ENCODE data around the gene NDST4. TPM values are rescaled to one million over a fixed set of nuclear protein-coding genes. Genes with fewer than 3 reads are reported as not detected.

The NDST4 gene
- total and polyA plus RNA-seq, 12 donors, result 0.07 to 0.61 TPM; not detected in 10

DNA sequence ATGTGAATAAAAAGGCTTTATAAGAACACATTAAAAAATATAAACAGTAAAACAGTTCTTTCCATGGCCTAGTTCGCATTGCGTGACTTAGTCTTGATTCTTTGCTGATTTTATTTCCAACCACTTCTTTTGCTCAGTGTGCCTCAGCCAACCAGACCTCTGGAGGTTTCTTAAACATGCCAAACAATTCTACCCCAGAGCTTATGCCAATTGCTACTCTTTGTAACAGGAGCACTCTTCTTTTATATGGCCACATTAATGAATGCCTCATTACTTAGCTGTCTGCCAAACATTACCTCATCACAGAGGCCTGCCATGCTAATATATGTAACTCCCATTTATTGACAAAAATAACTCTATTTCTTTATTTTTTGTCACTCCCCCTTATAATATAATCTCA, 202.3 kb downstream of the NDST4 start:
- 86 to 95% (median 90%) methylated on average over 2 of the region's 2 CpGs for WGBS, 4 donors
- Histone ChIP-seq H3K27ac (no peak overlapping the region), H3K4me1 (replicated peaks in 1 of 2) (no peaks in the 10 kb centered on the region), H3K9me3 (replicated peaks in 1 of 3) (no peaks in the 10 kb centered on the region), H3K27me3 (no peaks in the 10 kb centered on the region), H3K4me3 (no peak overlapping the region), H3K36me3 (replicated peaks in 1 of 2) (no peaks in the 10 kb centered on the region)
- intact Hi-C loops (cut with DNase I), result no loop called here
- no peak for TF ChIP-seq POLR2A (IDR thresholded peaks at IDR 0.05)
- TF ChIP-seq, protein P1, sequence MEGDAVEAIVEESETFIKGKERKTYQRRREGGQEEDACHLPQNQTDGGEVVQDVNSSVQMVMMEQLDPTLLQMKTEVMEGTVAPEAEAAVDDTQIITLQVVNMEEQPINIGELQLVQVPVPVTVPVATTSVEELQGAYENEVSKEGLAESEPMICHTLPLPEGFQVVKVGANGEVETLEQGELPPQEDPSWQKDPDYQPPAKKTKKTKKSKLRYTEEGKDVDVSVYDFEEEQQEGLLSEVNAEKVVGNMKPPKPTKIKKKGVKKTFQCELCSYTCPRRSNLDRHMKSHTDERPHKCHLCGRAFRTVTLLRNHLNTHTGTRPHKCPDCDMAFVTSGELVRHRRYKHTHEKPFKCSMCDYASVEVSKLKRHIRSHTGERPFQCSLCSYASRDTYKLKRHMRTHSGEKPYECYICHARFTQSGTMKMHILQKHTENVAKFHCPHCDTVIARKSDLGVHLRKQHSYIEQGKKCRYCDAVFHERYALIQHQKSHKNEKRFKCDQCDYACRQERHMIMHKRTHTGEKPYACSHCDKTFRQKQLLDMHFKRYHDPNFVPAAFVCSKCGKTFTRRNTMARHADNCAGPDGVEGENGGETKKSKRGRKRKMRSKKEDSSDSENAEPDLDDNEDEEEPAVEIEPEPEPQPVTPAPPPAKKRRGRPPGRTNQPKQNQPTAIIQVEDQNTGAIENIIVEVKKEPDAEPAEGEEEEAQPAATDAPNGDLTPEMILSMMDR (IDR thresholded peaks at IDR 0.05), result no peak
- no peak for DNase-seq

DNA sequence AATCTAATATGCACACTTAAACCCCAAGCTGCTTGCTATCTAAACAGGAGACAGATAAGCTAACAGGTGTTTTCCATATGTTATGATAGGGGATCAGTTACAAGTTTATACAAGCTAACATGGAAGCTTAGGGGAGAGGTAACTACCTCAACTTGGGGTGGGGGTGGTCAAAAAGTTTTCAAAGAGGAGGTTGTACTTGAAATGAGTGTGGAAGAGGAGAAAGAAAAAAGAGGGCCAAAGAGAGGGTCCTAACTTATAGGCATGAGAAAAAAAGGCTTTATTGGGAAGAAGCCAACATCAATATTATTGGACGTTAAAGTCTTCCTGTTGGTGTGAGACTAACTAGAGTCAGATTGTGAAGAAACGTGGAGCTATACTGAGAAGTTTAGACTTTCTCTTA, 205.9 kb downstream of the NDST4 start:
- WGBS, 4 donors, result 18 to 26% (median 22%) methylated on average over 2 of the region's 2 CpGs
- TF ChIP-seq, protein P1 (IDR thresholded peaks at IDR 0.05), result no peak
- TF ChIP-seq POLR2A (IDR thresholded peaks at IDR 0.05), result no peak

DNA sequence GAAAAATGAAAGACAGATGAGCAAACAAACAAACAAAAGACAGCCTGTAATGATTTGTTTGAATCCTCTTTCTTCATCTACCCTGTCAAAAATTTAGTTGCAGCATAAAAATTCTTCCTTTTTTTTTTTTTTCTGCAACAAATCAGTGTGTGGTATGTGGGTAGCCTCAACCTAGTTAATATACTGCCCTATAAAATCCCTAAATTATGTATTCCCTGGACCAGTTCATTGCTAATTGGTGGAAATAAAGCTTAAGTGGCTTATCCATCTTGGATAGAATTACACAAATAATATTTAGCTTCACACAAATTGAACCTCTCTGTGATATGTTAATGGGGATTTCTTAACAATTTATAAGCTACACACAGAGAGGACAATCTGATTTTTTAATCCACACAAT, 208.4 kb downstream of the NDST4 start:
- DNase-seq, result no peak
- TF ChIP-seq, protein P1 (IDR thresholded peaks at IDR 0.05), result no peak
- TF ChIP-seq POLR2A (IDR thresholded peaks at IDR 0.05), result no peak
- intact Hi-C loops (cut with DNase I), result no loop called here
- H3K36me3 ChIP-seq (replicated peaks in 1 of 2), result no peaks in the 10 kb centered on the region
- H3K27ac ChIP-seq, result no peak overlapping the region
- H3K4me3 ChIP-seq, result no peak overlapping the region
- H3K9me3 ChIP-seq (replicated peaks in 1 of 3), result no peaks in the 10 kb centered on the region
- H3K27me3 ChIP-seq, result no peaks in the 10 kb centered on the region
- H3K4me1 ChIP-seq (replicated peaks in 1 of 2), result no peaks in the 10 kb centered on the region

More for the DNA sequence above, 205.9 kb downstream of the NDST4 start:
- Histone ChIP-seq H3K4me1 (replicated peaks in 1 of 2) (no peaks in the 10 kb centered on the region), H3K4me3 (no peak overlapping the region), H3K27me3 (no peaks in the 10 kb centered on the region), H3K36me3 (replicated peaks in 1 of 2) (no peaks in the 10 kb centered on the region), H3K27ac (no peak overlapping the region), H3K9me3 (replicated peaks in 1 of 3) (no peaks in the 10 kb centered on the region)
- intact Hi-C loops (cut with DNase I), result no loop called here
- no peak for DNase-seq

DNA sequence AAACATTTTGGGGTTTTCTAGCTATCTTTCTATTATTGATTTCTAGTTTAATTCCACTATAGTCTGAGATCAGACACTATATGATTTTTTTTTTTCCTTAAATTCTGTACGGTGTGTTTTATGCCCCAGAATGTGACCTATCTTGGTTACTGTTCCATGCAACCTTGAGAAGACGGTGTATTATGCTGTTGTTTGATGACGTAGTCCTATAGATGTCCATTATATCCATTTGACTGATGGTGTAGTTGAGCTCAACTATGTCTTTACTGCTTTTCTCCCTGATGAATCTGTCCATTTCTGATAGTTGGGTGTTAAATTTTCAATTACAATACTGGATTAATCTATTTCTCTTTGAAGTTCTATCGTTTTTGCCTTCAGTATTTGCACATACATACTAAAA, 212.5 kb downstream of the NDST4 start:
- intact Hi-C loops (cut with DNase I), result no loop called here
- no peak for DNase-seq
- Histone ChIP-seq H3K36me3 (replicated peaks in 1 of 2) (no peaks in the 10 kb centered on the region), H3K9me3 (replicated peaks in 1 of 3) (no peaks in the 10 kb centered on the region), H3K4me3 (no peak overlapping the region), H3K4me1 (replicated peaks in 1 of 2) (no peaks in the 10 kb centered on the region), H3K27ac (no peak overlapping the region), H3K27me3 (no peaks in the 10 kb centered on the region)
- WGBS, 4 donors, result 63 to 71% (median 66%) methylated on average over 4 of the region's 4 CpGs
- TF ChIP-seq, protein P1 (IDR thresholded peaks at IDR 0.05), result no peak
- no peak for TF ChIP-seq POLR2A (IDR thresholded peaks at IDR 0.05)
